ENCODE data around the gene C14orf132.

C14orf132 gene

GRCh38 chr14:96117960-96118359, 78.8 kb downstream of the C14orf132 start:
- no peaks in the 10 kb centered on the region for H3K27me3 ChIP-seq (ENCODE audit: control insufficient read depth in 1 of 2, insufficient read depth in 2 of 2, low read length in 2 of 2)
- no peak overlapping the region for H3K9ac ChIP-seq (ENCODE audit: low read depth in 1 of 2, low read length in 2 of 2)
- H3K9me3 ChIP-seq (ENCODE audit: control insufficient read depth in 1 of 2, low read length in 2 of 2): peaks cover 4 to 7% of the 10 kb centered on the region in 2 donors

GRCh38 chr14:96118391-96118790, 79.2 kb downstream of the C14orf132 start:
- no peaks in the 10 kb centered on the region for H3K4me1 ChIP-seq (ENCODE audit: control insufficient read depth in 1 of 2, insufficient read depth in 2 of 2, low read length in 2 of 2)
- H3K36me3 ChIP-seq (ENCODE audit: control insufficient read depth in 1 of 2, insufficient read depth in 2 of 2, low read length in 2 of 2): no peaks in the 10 kb centered on the region
- peaks cover 2 to 7% of the 10 kb centered on the region in 2 donors for H3K9me3 ChIP-seq (ENCODE audit: control insufficient read depth in 1 of 2, low read length in 2 of 2)
- H3K27ac ChIP-seq (ENCODE audit: low read depth, low read length): no peak overlapping the region
- no peaks in the 10 kb centered on the region for H3K27me3 ChIP-seq (ENCODE audit: control insufficient read depth in 1 of 2, insufficient read depth in 2 of 2, low read length in 2 of 2)
- no peak overlapping the region for H3K4me3 ChIP-seq (ENCODE audit: low read depth in 1 of 2, low read length in 2 of 2)
- H3K9ac ChIP-seq (ENCODE audit: low read depth in 1 of 2, low read length in 2 of 2): no peak overlapping the region

More at GRCh38 chr14:96117960-96118359, 78.8 kb downstream of the C14orf132 start:
- Histone ChIP-seq H3K4me1 (ENCODE audit: control insufficient read depth in 1 of 2, insufficient read depth in 2 of 2, low read length in 2 of 2) (no peaks in the 10 kb centered on the region), H3K4me3 (ENCODE audit: low read depth in 1 of 2, low read length in 2 of 2) (no peak overlapping the region), H3K36me3 (ENCODE audit: control insufficient read depth in 1 of 2, insufficient read depth in 2 of 2, low read length in 2 of 2) (no peaks in the 10 kb centered on the region), H3K27ac (ENCODE audit: low read depth, low read length) (no peak overlapping the region)

GRCh38 chr14:96119947-96120346, 80.8 kb downstream of the C14orf132 start:
- Histone ChIP-seq H3K9me3 (ENCODE audit: control insufficient read depth in 1 of 2, low read length in 2 of 2) (no peaks in the 10 kb centered on the region), H3K4me1 (ENCODE audit: control insufficient read depth in 1 of 2, insufficient read depth in 2 of 2, low read length in 2 of 2) (no peaks in the 10 kb centered on the region), H3K27ac (ENCODE audit: low read depth, low read length) (no peak overlapping the region), H3K36me3 (ENCODE audit: control insufficient read depth in 1 of 2, insufficient read depth in 2 of 2, low read length in 2 of 2) (no peaks in the 10 kb centered on the region), H3K9ac (ENCODE audit: low read depth in 1 of 2, low read length in 2 of 2) (no peak overlapping the region), H3K4me3 (ENCODE audit: low read depth in 1 of 2, low read length in 2 of 2) (no peak overlapping the region), H3K27me3 (ENCODE audit: control insufficient read depth in 1 of 2, insufficient read depth in 2 of 2, low read length in 2 of 2) (no peaks in the 10 kb centered on the region)

- Histone ChIP-seq H3K9ac (ENCODE audit: low read depth in 1 of 2, low read length in 2 of 2) (no peak overlapping the region), H3K36me3 (ENCODE audit: control insufficient read depth in 1 of 2, insufficient read depth in 2 of 2, low read length in 2 of 2) (no peaks in the 10 kb centered on the region), H3K27me3 (ENCODE audit: control insufficient read depth in 1 of 2, insufficient read depth in 2 of 2, low read length in 2 of 2) (no peaks in the 10 kb centered on the region), H3K4me1 (ENCODE audit: control insufficient read depth in 1 of 2, insufficient read depth in 2 of 2, low read length in 2 of 2) (peaks cover 0 to 4% of the 10 kb centered on the region in 2 donors), H3K27ac (ENCODE audit: low read depth, low read length) (no peak overlapping the region), H3K9me3 (ENCODE audit: control insufficient read depth in 1 of 2, low read length in 2 of 2) (no peaks in the 10 kb centered on the region), H3K4me3 (ENCODE audit: low read depth in 1 of 2, low read length in 2 of 2) (no peak overlapping the region)
These were observed 81.2 kb downstream of the C14orf132 start for GRCh38 chr14:96120392-96120791.

GRCh38 chr14:96120941-96121340, 81.8 kb downstream of the C14orf132 start:
- H3K4me3 ChIP-seq (ENCODE audit: low read depth in 1 of 2, low read length in 2 of 2): no peak overlapping the region
- H3K4me1 ChIP-seq (ENCODE audit: control insufficient read depth in 1 of 2, insufficient read depth in 2 of 2, low read length in 2 of 2): peaks cover 0 to 7% of the 10 kb centered on the region in 2 donors
- H3K36me3 ChIP-seq (ENCODE audit: control insufficient read depth in 1 of 2, insufficient read depth in 2 of 2, low read length in 2 of 2): no peaks in the 10 kb centered on the region
- no peak overlapping the region for H3K27ac ChIP-seq (ENCODE audit: low read depth, low read length)
- H3K9me3 ChIP-seq (ENCODE audit: control insufficient read depth in 1 of 2, low read length in 2 of 2): no peaks in the 10 kb centered on the region
- no peak overlapping the region for H3K9ac ChIP-seq (ENCODE audit: low read depth in 1 of 2, low read length in 2 of 2)
- H3K27me3 ChIP-seq (ENCODE audit: control insufficient read depth in 1 of 2, insufficient read depth in 2 of 2, low read length in 2 of 2): no peaks in the 10 kb centered on the region

- Histone ChIP-seq H3K9me3 (ENCODE audit: control insufficient read depth in 1 of 2, low read length in 2 of 2) (no peaks in the 10 kb centered on the region), H3K4me1 (ENCODE audit: control insufficient read depth in 1 of 2, insufficient read depth in 2 of 2, low read length in 2 of 2) (peaks cover 0 to 12% of the 10 kb centered on the region in 2 donors), H3K36me3 (ENCODE audit: control insufficient read depth in 1 of 2, insufficient read depth in 2 of 2, low read length in 2 of 2) (no peaks in the 10 kb centered on the region), H3K27ac (ENCODE audit: low read depth, low read length) (no peak overlapping the region), H3K27me3 (ENCODE audit: control insufficient read depth in 1 of 2, insufficient read depth in 2 of 2, low read length in 2 of 2) (no peaks in the 10 kb centered on the region), H3K4me3 (ENCODE audit: low read depth in 1 of 2, low read length in 2 of 2) (no peak overlapping the region), H3K9ac (ENCODE audit: low read depth in 1 of 2, low read length in 2 of 2) (no peak overlapping the region)
These were observed 82.7 kb downstream of the C14orf132 start for GRCh38 chr14:96121660-96122395.

- no peak overlapping the region for H3K4me3 ChIP-seq (ENCODE audit: low read depth in 1 of 2, low read length in 2 of 2)
- peaks cover 0 to 12% of the 10 kb centered on the region in 2 donors for H3K4me1 ChIP-seq (ENCODE audit: control insufficient read depth in 1 of 2, insufficient read depth in 2 of 2, low read length in 2 of 2)
- H3K9me3 ChIP-seq (ENCODE audit: control insufficient read depth in 1 of 2, low read length in 2 of 2): no peaks in the 10 kb centered on the region
- H3K36me3 ChIP-seq (ENCODE audit: control insufficient read depth in 1 of 2, insufficient read depth in 2 of 2, low read length in 2 of 2): no peaks in the 10 kb centered on the region
- H3K27ac ChIP-seq (ENCODE audit: low read depth, low read length): no peak overlapping the region
- H3K9ac ChIP-seq (ENCODE audit: low read depth in 1 of 2, low read length in 2 of 2): no peak overlapping the region
- no peaks in the 10 kb centered on the region for H3K27me3 ChIP-seq (ENCODE audit: control insufficient read depth in 1 of 2, insufficient read depth in 2 of 2, low read length in 2 of 2)
These were observed 83.3 kb downstream of the C14orf132 start for GRCh38 chr14:96122496-96122895.

- peaks cover 0 to 12% of the 10 kb centered on the region in 2 donors for H3K4me1 ChIP-seq (ENCODE audit: control insufficient read depth in 1 of 2, insufficient read depth in 2 of 2, low read length in 2 of 2)
- no peaks in the 10 kb centered on the region for H3K27me3 ChIP-seq (ENCODE audit: control insufficient read depth in 1 of 2, insufficient read depth in 2 of 2, low read length in 2 of 2)
- H3K9me3 ChIP-seq (ENCODE audit: control insufficient read depth in 1 of 2, low read length in 2 of 2): no peaks in the 10 kb centered on the region
- no peak overlapping the region for H3K9ac ChIP-seq (ENCODE audit: low read depth in 1 of 2, low read length in 2 of 2)
- H3K4me3 ChIP-seq (ENCODE audit: low read depth in 1 of 2, low read length in 2 of 2): no peak overlapping the region
- no peaks in the 10 kb centered on the region for H3K36me3 ChIP-seq (ENCODE audit: control insufficient read depth in 1 of 2, insufficient read depth in 2 of 2, low read length in 2 of 2)
- H3K27ac ChIP-seq (ENCODE audit: low read depth, low read length): no peak overlapping the region
These were observed 86.4 kb downstream of the C14orf132 start for GRCh38 chr14:96125536-96125935.

GRCh38 chr14:96126339-96126782, 87.2 kb downstream of the C14orf132 start:
- H3K4me3 ChIP-seq (ENCODE audit: low read depth in 1 of 2, low read length in 2 of 2): no peak overlapping the region
- H3K36me3 ChIP-seq (ENCODE audit: control insufficient read depth in 1 of 2, insufficient read depth in 2 of 2, low read length in 2 of 2): no peaks in the 10 kb centered on the region
- no peaks in the 10 kb centered on the region for H3K9me3 ChIP-seq (ENCODE audit: control insufficient read depth in 1 of 2, low read length in 2 of 2)
- no peak overlapping the region for H3K27ac ChIP-seq (ENCODE audit: low read depth, low read length)
- H3K9ac ChIP-seq (ENCODE audit: low read depth in 1 of 2, low read length in 2 of 2): no peak overlapping the region
- no peaks in the 10 kb centered on the region for H3K27me3 ChIP-seq (ENCODE audit: control insufficient read depth in 1 of 2, insufficient read depth in 2 of 2, low read length in 2 of 2)
- H3K4me1 ChIP-seq (ENCODE audit: control insufficient read depth in 1 of 2, insufficient read depth in 2 of 2, low read length in 2 of 2): peaks cover 0 to 12% of the 10 kb centered on the region in 2 donors

GRCh38 chr14:96126783-96127271, 87.7 kb downstream of the C14orf132 start:
- no peak overlapping the region for H3K9ac ChIP-seq (ENCODE audit: low read depth in 1 of 2, low read length in 2 of 2)
- no peaks in the 10 kb centered on the region for H3K9me3 ChIP-seq (ENCODE audit: control insufficient read depth in 1 of 2, low read length in 2 of 2)
- peaks cover 0 to 12% of the 10 kb centered on the region in 2 donors for H3K4me1 ChIP-seq (ENCODE audit: control insufficient read depth in 1 of 2, insufficient read depth in 2 of 2, low read length in 2 of 2)
- no peak overlapping the region for H3K27ac ChIP-seq (ENCODE audit: low read depth, low read length)
- no peaks in the 10 kb centered on the region for H3K27me3 ChIP-seq (ENCODE audit: control insufficient read depth in 1 of 2, insufficient read depth in 2 of 2, low read length in 2 of 2)
- H3K36me3 ChIP-seq (ENCODE audit: control insufficient read depth in 1 of 2, insufficient read depth in 2 of 2, low read length in 2 of 2): no peaks in the 10 kb centered on the region
- H3K4me3 ChIP-seq (ENCODE audit: low read depth in 1 of 2, low read length in 2 of 2): no peak overlapping the region
